ENCODE measurements around the gene LEMD1.
A peak's percentile ranks its signal among the peaks of the same experiment; 100 is the strongest.
"Not testable (repeated sequence)": the region's sequence is repeated elsewhere in the genome, so short reads cannot be mapped to it uniquely, and the experiment has no call there.

The LEMD1 gene

GRCh38 chr1:205432116-205432515 is 10.3 kb upstream of the LEMD1 start:
- intact Hi-C loops (cut with DNase I) = loop anchor here (5.0 kb wide), 1 partner anchor 95 kb away; no protein-coding TSS in a partner anchor
- no peak for DNase-seq

DNA sequence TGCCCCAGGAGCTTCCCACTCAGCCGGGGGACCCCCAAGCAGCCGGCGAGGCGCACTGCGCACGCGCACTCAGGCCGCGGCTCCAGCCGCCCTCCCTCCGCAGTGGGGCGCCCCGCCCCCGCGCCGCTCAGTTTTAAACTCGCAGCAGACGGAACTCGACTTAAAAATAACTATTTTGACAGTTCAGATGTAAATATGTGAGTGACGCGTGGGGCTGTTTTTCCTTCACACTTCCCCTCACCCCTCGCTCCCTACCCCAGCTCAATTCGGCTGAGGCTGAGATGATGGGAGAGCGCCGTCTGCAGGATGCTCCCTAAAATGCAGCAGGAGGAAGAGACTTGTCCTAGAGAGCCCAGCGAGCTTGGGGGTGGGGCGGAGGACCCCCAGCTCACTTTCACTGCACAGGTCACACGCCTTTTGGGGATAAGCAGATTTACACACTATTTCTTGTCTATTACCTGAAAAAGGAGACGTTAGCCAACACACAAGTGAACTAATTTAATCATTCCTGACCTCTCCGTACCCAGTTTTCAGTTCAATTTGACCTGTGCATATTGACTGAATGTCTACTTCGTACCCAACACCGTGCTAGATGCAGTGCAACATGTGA is 8.9 kb upstream of the LEMD1 start:
- intact Hi-C loops (cut with DNase I) = loop anchor here (5.0 kb wide), 1 partner anchor 94 kb away; no protein-coding TSS in a partner anchor
- DNase-seq = peak; percentile 34 to 94 (median 74)

DNA sequence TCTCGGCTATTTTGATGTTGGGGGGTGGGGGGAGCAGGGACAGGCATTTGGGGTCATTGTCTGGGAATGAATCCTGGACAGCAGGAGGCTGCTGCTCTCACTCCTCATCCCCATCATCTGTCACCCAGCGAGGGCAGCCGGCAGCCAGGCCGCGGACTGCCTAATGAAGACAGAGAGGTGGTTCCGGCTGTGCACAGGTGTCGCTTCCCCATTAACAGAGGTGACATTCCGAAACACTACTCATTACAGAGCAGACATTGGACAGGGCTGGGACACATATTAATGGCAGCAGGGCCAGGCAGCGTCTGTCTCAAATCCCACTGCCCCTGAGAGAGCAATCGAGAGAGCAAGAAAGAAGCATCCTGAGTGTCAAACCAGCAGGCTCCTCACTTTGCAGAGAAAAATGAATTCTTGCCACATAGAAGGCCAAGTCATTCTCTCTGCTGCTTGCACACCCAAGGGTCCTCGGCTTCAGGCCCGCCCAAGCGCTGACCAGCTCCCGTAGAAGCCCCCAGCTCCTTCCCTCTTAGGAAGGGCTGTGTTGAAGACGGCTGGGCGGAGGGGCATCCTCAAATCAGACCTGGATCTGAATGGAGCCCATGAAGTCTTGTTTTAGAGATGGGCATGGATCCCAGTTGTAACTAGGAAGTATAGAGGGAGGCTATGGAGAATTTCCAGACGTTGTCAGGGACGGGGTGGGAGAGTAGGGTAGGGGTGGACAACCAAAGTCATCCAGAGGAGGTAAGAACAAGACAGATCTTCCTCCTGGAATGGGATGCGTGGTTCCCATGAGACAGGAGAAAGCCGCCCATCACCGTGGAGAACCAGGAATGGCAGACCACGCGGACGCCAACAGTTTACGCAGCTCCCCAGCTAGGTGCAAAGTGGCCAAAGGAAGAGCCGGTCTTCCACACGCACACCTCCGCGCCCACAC is 8.2 kb upstream of the LEMD1 start:
- no peak for DNase-seq
- intact Hi-C loops (cut with DNase I) = loop anchor here (5.0 kb wide), 1 partner anchor 93 kb away; no protein-coding TSS in a partner anchor

DNA sequence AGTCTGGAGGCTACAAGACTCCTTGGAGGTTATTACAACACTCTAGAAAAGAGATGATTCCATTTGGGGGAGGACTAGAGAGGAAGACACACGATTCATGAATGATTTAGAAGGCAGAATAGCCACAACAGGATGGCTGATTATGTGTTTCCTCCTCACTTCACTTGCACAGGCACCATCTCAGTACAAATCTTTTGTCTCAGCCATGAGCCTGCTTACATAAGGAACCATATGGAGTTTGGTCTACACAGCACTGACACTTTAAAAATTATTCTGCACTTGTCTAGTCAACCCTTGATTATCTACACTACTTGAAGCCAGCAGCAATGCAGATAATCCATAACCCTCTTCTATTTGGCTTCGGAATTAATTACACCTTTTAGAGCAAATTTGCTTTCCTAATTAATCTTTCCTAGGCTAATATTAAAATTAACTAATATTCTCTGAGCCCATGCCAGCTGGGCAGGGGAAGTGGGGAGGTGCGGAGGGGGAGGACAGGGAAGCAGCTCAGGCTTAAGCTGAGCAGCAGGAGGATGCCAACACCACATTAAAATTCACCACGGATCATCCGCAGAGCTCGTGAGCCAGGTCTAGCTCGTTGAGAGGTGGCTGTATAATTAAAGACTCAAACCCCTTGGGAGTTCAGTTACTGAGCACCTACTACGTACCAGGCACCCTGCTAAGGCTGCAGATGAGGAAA is 3.2 kb upstream of the LEMD1 start:
- DNase-seq = no peak
- intact Hi-C loops (cut with DNase I) = no loop called here

- no peak for DNase-seq
- intact Hi-C loops (cut with DNase I) = no loop called here
These were observed 2.1 kb upstream of the LEMD1 start for GRCh38 chr1:205423814-205424399.

- intact Hi-C loops (cut with DNase I) = no loop called here
- DNase-seq = no peak
These were observed 1.3 kb upstream of the LEMD1 start for GRCh38 chr1:205422993-205423642.

DNA sequence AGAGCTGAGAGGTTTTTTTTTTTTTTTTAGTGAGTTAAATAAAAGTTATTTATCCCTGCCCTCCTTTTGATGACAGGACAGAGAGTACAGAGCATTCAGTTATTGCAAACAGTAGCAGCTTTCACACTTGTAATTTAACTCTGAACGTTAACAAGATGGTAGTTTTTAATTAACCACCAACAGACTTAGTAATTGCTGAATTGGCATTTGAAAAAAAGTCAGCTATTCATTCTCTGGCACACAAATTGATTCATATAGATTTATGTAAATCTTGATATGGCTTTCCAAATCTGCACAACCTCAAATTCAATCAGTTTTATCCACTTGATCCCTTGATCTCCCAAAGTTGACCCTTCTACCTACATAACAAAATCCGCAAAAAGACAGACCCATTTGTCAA is 918 bp downstream of the LEMD1 start:
- intact Hi-C loops (cut with DNase I) = no loop called here
- no peak for DNase-seq

GRCh38 chr1:205417870-205418635 is 3.8 kb downstream of the LEMD1 start:
- intact Hi-C loops (cut with DNase I) = no loop called here
- no peak for DNase-seq

GRCh38 chr1:205416322-205416721 is 5.5 kb downstream of the LEMD1 start:
- DNase-seq = no peak
- intact Hi-C loops (cut with DNase I) = no loop called here

DNA sequence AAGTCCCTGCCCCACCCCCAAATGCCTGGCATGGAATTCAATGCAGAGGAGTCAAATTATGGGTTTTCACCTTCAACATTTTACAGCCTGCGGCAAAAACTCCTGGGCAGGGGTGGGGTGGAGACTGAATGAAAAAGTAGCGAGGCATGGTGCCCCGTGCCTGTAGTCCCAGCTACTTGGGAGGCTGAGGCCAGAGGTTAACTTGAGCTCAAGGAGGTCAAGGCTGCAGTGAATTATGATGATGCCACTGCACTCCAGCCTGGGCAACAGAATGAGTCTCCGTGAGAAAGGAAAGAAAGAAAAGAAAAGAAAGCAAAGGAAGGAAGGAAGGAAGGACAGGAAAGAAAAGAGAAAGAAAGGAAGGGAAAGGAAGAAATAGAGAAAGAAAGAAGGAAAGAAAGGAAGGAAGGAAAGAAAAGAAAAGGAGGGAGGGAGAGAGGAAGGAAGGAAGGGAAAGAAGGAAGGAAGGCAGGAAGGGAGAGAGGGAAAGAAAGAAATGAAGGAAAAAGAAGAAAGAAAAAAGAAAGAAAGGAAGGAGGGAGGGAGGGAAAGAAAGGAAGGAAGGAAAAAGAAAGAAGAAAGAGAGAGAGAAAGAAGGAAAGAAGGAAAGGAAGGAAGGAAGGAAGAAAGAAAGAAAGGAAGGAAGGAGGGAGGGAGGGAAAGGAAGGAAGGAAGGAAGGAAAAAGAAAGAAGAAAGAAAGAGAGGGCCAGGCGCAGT is 11.1 kb downstream of the LEMD1 start:
- intact Hi-C loops (cut with DNase I) = no loop called here

DNA sequence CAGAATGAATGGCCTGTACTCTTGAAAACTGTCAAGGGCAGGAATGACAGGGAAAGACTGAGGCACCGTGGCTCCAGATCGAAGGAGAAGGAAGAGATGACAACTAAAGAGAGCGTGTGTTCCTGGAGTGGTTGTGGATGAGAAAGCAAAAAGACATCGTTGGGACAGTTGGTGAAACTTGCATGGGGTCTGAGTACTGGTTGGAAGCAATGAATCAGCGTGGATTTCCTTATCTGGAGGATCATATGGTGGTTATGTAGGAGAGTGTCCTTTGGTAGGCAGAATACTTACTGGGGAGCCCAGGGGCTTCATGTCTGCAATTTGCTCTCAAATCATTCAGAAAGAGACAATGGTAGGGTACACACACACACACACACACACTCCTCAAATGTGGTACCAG is 13.9 kb downstream of the LEMD1 start:
- intact Hi-C loops (cut with DNase I) = no loop called here
- DNase-seq = no peak

More for the DNA sequence above, 11.1 kb downstream of the LEMD1 start:
- DNase-seq = peak in 1 of 10 donors; percentile 58

DNA sequence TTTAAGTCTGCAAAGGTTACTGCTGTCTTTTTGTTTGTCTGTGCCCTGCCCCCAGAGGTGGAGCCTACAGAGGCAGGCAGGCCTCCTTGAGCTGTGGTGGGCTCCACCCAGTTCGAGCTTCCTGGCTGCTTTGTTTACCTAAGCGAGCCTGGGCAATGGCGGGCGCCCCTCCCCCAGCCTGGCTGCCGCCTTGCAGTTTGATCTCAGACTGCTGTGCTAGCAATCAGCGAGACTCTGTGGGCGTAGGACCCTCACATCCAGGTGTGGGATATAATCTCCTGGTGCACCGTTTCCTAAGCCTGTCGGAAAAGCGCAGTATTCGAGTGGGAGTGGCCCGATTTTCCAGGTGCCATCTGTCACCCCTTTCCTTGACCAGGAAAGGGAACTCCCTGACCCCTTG is 15.6 kb downstream of the LEMD1 start:
- DNase-seq; intact Hi-C loops (cut with DNase I): not testable (repeated sequence)

DNA sequence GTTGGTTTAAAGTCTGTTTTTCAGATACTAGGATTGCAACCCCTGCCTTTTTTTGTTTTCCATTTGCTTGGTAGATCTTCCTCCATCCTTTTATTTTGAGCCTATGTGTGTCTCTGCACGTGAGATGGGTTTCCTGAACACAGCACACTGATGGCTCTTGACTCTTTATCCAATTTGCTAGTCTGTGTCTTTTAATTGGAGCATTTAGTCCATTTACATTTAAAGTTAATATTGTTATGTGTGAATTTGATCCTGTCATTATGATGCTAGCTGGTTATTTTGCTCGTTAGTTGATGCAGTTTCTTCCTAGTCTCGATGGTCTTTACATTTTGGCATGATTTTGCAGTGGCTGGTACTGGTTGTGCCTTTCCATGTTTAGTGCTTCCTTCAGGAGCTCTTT is 17.4 kb downstream of the LEMD1 start:
- intact Hi-C loops (cut with DNase I) = not testable (repeated sequence)

DNA sequence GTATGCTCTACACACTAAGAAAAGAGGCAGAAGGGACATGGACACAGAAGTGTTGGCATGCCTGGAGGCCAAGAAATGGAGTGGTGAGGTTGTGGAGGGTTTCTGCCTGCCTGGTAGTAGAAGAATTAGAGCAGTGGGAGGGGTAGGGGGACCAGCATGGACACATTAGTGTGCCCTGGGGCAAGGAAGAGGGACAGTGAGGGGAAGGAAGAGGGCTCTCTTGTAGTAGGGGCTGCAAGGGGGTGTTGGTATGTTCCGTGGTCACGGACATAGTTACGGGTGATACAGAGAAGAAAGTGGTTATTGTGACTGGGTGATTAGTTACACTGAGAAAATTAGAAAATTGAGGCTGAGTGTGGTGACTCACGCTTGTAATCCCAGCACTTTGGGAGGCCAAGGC is 23.3 kb downstream of the LEMD1 start:
- intact Hi-C loops (cut with DNase I) = no loop called here
- no peak for DNase-seq

More for the DNA sequence above, 17.4 kb downstream of the LEMD1 start:
- not testable (repeated sequence) for DNase-seq

GRCh38 chr1:205396967-205397616 is 24.8 kb downstream of the LEMD1 start:
- DNase-seq = peak in 2 of 10 donors; percentile 13 to 62
- intact Hi-C loops (cut with DNase I) = loop anchor here (1.0 kb wide), 1 partner anchor 88 kb away; no protein-coding TSS in a partner anchor

GRCh38 chr1:205395616-205396015 is 26.2 kb downstream of the LEMD1 start:
- DNase-seq = no peak
- intact Hi-C loops (cut with DNase I) = no loop called here

GRCh38 chr1:205392650-205393049 is 29.2 kb downstream of the LEMD1 start:
- intact Hi-C loops (cut with DNase I) = no loop called here

DNA sequence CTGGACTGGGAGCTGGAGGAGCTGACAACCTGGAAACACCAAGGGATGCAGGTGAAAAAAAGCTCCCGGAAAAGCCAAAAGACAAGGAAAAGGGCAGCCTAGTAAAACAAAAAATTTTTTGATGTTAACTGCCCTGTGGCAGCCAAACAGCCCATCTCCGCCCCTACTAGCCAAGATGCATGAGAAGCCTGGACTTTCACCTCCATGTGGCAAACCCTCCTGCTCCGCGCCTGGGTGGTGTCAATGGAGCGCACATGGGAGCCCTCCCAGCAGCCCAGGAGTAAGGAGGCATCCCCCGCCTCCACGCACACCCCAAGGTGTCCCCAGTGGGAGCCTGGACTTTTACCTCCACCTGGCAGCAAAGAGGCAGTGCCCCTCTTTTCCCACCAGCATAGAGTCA is 30.5 kb downstream of the LEMD1 start:
- intact Hi-C loops (cut with DNase I) = no loop called here
- DNase-seq = peak in 1 of 10 donors; percentile 50

More at GRCh38 chr1:205392650-205393049, 29.2 kb downstream of the LEMD1 start:
- no peak for DNase-seq

Data from posterior cingulate gyrus (tissue), 11 donors.